ENCODE measurements around the gene LDLR.
A peak's percentile ranks its signal among the peaks of the same experiment; 100 is the strongest.

Gene LDLR

DNA sequence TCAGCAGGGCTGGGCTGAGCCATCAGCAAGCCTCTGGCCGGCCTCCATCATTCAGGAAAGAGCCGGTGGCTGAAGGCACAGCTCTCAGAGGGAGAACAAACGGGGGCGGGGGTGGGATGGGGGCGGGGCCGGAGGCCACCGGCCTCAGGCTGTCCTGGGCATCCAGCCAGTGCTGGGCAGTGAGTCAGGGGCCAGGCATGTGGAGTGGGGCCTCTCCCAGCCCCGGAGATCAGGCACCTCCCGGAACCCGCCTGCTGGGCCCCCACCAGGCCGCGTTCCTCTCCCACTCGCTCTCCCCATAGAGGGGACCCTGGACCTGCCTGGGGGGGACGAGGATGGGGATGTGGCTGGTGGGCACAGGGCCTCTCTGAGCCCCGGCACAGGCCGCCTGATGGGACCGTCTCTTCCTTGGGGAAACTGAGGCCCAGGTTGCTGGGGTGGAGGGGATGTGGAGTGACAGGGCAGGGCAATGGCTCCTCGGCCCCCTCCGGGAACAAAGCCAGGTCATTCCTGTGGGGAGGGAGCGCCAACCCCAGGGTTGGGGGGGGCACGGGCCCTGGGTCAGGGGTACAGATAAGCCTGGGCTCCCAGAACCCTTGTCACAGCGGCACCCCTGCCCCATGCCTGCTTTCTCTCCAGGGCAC is 53.4 kb downstream of the LDLR start:
- H3K4me3 ChIP-seq (ENCODE audit: low read depth, low read length) = peak overlapping the region; percentile 40

DNA sequence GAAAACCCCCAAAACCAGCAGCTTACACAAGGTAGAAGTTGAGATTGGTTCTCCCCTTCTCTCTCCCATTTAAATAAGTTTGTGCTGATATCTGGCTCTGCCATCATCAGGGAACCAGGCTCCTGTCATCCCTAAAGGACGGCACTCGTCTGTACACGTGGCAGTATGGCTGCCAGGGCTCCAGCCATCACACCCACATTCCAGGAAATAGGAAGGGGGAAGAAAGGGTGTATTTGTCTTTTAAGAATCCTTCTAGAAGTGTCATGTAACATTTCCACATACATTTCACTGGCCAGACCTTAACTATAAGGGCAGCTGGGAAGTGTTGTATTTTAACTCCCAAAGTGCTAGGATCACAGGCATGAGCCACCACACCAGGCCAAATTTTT is 56.3 kb downstream of the LDLR start:
- no peak overlapping the region for H3K4me3 ChIP-seq (ENCODE audit: low read depth, low read length)
- TF ChIP-seq, protein P1, sequence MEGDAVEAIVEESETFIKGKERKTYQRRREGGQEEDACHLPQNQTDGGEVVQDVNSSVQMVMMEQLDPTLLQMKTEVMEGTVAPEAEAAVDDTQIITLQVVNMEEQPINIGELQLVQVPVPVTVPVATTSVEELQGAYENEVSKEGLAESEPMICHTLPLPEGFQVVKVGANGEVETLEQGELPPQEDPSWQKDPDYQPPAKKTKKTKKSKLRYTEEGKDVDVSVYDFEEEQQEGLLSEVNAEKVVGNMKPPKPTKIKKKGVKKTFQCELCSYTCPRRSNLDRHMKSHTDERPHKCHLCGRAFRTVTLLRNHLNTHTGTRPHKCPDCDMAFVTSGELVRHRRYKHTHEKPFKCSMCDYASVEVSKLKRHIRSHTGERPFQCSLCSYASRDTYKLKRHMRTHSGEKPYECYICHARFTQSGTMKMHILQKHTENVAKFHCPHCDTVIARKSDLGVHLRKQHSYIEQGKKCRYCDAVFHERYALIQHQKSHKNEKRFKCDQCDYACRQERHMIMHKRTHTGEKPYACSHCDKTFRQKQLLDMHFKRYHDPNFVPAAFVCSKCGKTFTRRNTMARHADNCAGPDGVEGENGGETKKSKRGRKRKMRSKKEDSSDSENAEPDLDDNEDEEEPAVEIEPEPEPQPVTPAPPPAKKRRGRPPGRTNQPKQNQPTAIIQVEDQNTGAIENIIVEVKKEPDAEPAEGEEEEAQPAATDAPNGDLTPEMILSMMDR (IDR thresholded peaks at IDR 0.05; ENCODE audit: low read depth, low read length) = no peak

More for the DNA sequence above, 53.4 kb downstream of the LDLR start:
- TF ChIP-seq, protein P1 (IDR thresholded peaks at IDR 0.05; ENCODE audit: low read depth, low read length) = no peak

DNA sequence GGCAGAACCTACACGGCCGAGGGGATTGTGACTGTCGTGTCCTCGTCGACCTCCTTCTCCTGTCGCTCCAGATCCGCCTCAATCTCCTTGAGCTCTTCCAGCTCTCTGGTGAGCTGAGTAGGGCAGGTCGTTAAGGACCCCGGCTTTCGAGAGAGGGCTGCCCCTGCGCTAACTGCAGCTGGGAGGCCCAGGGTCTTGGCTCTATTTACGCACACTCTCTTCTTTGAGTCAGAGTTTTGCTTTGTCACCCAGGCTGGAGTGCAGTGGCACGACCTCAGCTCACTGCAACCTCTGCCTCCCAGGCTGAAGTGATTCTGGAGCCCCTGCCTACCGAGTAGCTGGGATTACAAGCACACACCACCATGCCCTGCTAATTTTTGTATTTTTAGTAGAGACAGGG is 58.7 kb downstream of the LDLR start:
- TF ChIP-seq, protein P1 (IDR thresholded peaks at IDR 0.05; ENCODE audit: low read depth, low read length) = no peak
- H3K4me3 ChIP-seq (ENCODE audit: low read depth, low read length) = no peak overlapping the region

DNA sequence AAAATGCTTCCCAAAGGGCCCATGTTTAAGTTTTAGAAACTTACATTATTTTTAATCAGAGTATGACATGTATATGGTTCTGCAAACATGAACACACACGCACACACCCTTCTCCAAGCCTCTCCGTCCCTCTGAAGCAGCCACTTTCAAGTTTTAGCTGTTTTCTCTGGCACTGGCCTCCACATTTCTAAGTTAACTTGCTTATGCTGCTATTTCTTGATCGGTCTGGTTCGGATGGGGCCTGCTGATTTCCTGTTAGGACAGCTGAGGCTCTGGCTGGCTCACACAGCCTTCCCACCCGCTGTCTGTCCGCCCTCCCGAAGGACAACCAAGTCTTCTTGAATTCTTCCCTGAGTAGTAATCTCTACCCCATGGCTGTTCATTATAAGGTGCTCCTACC is 61.9 kb downstream of the LDLR start:
- TF ChIP-seq, protein P1 (IDR thresholded peaks at IDR 0.05; ENCODE audit: low read depth, low read length) = no peak
- H3K4me3 ChIP-seq (ENCODE audit: low read depth, low read length) = no peak overlapping the region

DNA sequence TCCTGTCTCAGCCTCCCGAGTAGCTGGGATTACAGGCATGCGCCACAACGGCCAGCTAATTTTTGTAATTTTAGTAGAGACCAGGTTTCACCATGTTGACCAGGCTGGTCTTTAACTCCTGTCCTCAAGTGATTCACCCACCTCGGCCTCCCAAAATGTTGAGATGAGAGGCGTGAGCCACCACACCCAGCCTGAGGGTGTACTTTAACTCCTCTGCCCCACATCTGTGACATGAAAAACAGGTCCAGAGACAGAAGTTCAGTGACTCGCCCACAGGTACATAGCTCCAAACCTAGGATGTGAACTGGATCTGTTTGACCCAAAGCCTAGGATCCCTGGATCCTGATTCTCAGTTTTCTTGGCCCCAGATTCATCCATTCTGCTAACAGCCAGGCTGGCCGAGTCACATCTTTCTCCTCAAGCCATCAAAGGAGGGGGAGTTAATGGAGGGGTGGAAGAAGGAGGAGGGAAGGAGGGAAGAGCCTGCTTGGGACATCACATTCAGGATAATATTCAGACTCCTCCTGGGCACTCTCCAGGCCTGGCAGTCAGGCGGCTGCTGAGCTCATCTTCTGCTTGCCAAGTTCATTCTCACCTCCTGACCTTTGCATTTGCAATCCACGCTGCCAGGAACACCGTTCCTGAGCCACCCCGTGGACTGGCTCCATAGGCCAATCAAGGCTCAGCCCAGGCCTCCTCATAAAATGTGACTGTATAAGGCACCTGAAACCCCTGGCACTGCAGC is 63.2 kb downstream of the LDLR start:
- TF ChIP-seq, protein P1 (IDR thresholded peaks at IDR 0.05; ENCODE audit: low read depth, low read length) = no peak
- H3K4me3 ChIP-seq (ENCODE audit: low read depth, low read length) = no peak overlapping the region

DNA sequence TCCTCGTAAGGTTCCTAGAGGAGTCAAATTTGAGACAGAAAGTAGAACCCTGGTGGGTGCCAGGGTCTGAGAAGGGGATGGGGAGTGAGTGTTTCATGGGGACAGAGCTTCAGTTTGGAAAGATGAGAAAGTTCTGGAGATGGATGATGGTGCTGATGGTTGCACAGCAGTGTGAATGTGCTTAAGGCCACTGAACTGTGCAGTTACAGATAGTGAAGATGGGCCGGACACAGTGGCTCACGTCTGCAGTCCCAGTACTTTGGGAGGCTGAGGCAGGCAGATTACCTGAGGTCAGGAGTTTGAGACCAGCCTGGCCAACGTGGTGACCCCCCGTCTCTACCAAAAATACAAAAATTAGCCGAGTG is 65.4 kb downstream of the LDLR start:
- TF ChIP-seq, protein P1 (IDR thresholded peaks at IDR 0.05; ENCODE audit: low read depth, low read length) = no peak
- H3K4me3 ChIP-seq (ENCODE audit: low read depth, low read length) = peak overlapping the region; percentile 86

DNA sequence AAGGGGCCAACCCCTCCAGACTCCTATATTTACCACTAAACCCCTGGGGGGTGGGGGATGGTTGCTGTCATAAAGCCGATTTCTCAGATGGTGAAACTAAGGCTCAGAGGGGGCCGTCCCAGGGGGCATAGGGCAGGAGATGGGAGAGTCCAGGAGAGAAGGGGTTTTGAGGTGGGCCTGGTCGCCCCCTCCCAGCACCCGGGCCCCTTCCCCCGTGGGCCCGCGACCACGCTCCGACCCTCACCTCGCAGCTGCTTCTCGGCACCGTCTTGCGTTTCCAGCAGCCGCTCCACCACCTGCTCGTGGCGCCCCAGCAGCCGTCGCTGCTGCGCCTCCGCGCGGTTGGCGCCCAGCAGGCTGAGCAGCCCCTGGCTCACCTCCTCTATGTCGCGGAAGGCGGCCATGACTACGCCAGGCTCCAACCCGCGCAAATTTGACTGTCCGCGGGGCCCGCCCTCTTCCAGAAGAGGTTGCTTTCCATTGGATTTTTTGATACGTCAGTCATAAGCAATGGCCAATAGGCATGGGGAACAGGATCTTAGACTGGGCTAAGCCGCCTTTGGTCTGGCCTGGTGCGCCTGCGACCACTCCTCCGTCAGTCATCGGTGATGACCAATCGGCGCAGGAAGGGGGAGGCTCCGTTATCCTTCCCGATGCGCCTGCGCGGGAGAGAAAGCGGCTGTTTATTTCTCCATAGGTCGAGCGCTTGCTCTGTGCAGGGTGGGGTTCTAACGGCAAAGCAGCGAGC is 66.3 kb downstream of the LDLR start, which contains the start of gene SPC24:
Gene SPC24 (minus strand): TSS at position 410 of the 748 bp plus-strand sequence. CDS start 6 bp downstream, at position 404.
- peak within 1 kb of the TSS; percentile 86 for H3K4me3 ChIP-seq (ENCODE audit: low read depth, low read length)
- TF ChIP-seq, protein P1 (IDR thresholded peaks at IDR 0.05; ENCODE audit: low read depth, low read length) = no peak
